BE2C (cell line): Measurements from ENCODE around the gene NHSL2.

ENCODE experiments used
- DNase-seq: peaks from one replicate; pipeline ENCODE4 v3.0.0-alpha.2; 2020
- H3K27me3 ChIP-seq: fragments of 250-450 bp; sonication (Bioruptor Pico); 2 replicates; pipeline ENCODE4 v1.5.1; 2020; ENCODE audit warnings: mild to moderate bottlenecking
- H3K36me3 ChIP-seq: fragments of 250-450 bp; sonication (Bioruptor Pico); 2 replicates; pipeline ENCODE4 v1.5.1; 2020; ENCODE audit warnings: mild to moderate bottlenecking
- H3K4me1 ChIP-seq: fragments of 250-450 bp; sonication (Bioruptor Pico); 2 replicates; pipeline ENCODE4 v1.5.1; 2020
- H3K4me3 ChIP-seq: 2 replicates; pipeline ENCODE4 v1.5.1; 2011; ENCODE audit warnings: low read depth, low read length
- H3K9me3 ChIP-seq: fragments of 250-450 bp; sonication (Bioruptor Pico); 2 replicates; pipeline ENCODE4 v1.5.1; 2020
- CTCF ChIP-seq: IDR thresholded peaks from 2 replicates; pipeline ENCODE4 v1.5.1; 2012; ENCODE audit warnings: mild to moderate bottlenecking, low read depth, low read length

NHSL2 gene

DNA sequence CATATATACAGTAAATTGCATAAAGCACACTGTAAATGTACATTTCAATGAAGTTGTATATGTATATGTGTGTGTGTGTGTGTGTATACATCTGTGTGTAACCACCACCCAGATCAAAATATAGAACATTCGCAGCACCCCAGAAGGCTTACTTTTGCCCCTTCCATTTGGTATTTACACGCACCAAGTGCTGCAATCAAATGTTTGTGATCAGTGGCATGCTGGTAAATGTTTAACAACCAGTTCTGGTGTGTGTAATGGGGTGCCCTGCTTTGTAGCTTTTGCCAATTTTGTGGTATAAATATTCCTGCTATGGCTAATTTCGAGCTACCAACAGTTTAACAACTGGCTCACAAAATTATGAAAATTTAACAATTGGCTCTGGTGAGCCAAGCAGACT lies 119.8 kb downstream of the NHSL2 start:
- Histone ChIP-seq H3K4me3 (no peak overlapping the region), H3K36me3 (no peaks in the 10 kb centered on the region), H3K27me3 (no peaks in the 10 kb centered on the region), H3K9me3 (no peaks in the 10 kb centered on the region), H3K4me1 (peaks cover 15% of the 10 kb centered on the region)
- no peak for DNase-seq
- no peak for TF ChIP-seq CTCF

DNA sequence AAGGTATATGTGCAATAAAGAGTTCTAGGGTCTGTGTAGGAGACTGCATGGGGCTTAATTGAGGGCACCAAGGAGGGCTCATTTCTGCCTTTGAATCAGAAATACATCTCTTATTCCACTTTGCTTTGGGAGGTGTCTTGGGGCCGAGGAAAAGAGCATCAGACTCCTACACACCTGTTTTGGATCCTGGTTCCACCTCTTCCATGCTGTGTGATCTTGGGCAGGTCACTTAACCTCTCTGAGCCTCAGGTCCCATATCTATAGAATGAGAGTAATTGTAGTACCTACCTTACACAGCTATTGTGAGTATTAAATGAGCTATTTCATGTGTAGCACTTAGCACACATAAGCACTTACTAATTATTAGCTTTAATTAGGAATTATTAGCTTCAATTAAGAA lies 120.5 kb downstream of the NHSL2 start:
- Histone ChIP-seq H3K27me3 (no peaks in the 10 kb centered on the region), H3K4me1 (peaks cover 15% of the 10 kb centered on the region)

DNA sequence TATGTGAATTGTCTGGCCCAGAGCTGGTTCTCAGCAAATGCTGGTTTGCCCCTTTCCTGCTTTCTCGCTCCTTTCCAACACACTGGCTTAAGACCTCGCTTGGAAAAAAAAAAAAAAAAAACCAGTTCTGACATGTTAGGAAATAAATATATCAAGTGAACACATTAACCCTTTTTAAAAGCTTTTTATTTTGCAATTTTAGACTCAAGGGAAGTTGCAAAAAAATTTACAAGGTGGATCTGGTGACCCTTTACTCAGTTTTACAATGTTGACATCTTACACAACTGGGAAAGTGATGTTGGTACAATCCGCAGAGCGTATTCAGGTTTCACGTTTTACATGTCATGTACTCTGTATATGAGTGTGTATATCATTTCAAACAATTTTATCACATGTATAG lies 121.0 kb downstream of the NHSL2 start:
- Histone ChIP-seq H3K4me1 (peaks cover 15% of the 10 kb centered on the region), H3K36me3 (no peaks in the 10 kb centered on the region), H3K9me3 (no peaks in the 10 kb centered on the region), H3K27me3 (no peaks in the 10 kb centered on the region), H3K4me3 (no peak overlapping the region)
- no peak for TF ChIP-seq CTCF
- DNase-seq = no peak

More for the DNA sequence above, 120.5 kb downstream of the NHSL2 start:
- H3K4me3 ChIP-seq = no peak overlapping the region
- no peaks in the 10 kb centered on the region for H3K9me3 ChIP-seq
- H3K36me3 ChIP-seq = no peaks in the 10 kb centered on the region
- no peak for TF ChIP-seq CTCF
- no peak for DNase-seq

DNA sequence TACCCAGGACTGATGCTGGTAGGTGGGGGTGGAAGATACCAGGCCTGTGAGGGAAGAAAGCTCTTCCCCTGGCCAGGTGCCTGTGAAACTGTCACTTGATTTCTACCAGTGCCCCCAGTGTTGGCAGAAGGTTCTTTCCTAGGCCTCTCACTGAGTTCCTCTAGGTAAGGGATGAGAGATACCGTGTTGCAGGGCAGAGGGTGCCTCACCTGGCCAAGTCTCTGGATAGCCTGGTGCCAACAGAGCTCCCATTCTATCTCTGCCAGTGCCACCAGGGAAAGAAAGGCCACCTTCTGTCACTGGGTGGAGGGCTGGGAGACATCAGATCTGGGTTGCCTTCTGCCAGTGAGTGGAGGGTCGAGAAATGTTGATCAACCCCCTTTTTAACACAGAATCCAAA lies 127.0 kb downstream of the NHSL2 start:
- no peaks in the 10 kb centered on the region for H3K27me3 ChIP-seq
- no peaks in the 10 kb centered on the region for H3K9me3 ChIP-seq
- H3K4me1 ChIP-seq = peaks cover 14% of the 10 kb centered on the region
- no peak overlapping the region for H3K4me3 ChIP-seq
- H3K36me3 ChIP-seq = no peaks in the 10 kb centered on the region
- TF ChIP-seq CTCF = no peak
- DNase-seq = no peak

DNA sequence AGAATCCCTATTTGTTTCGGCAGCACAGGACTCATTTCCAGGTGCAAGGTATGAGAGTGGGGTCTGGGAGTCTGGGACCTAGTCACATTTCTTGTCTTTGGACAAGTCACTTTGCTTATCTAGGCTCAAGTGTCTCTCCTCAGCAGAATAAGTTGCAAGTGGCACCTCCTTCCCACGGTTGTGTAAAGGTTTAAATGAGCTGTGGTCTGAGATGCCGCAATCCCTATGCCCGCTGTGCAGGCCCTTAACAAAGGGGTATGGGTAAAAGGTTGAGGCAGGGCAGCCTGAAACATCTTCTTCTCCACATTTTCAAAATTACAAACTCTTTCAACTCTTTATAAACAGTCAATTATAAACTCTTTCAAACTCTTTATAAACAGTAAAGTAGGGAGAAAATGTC lies 127.4 kb downstream of the NHSL2 start:
- peaks cover 14% of the 10 kb centered on the region for H3K4me1 ChIP-seq
- TF ChIP-seq CTCF = no peak
- no peaks in the 10 kb centered on the region for H3K9me3 ChIP-seq
- H3K36me3 ChIP-seq = no peaks in the 10 kb centered on the region
- no peak overlapping the region for H3K4me3 ChIP-seq
- no peak for DNase-seq
- no peaks in the 10 kb centered on the region for H3K27me3 ChIP-seq

- H3K4me1 ChIP-seq = peaks cover 14% of the 10 kb centered on the region
- no peak overlapping the region for H3K4me3 ChIP-seq
- no peak for DNase-seq
- TF ChIP-seq CTCF = no peak
- H3K9me3 ChIP-seq = no peaks in the 10 kb centered on the region
- no peaks in the 10 kb centered on the region for H3K36me3 ChIP-seq
- H3K27me3 ChIP-seq = no peaks in the 10 kb centered on the region
These were observed 128.2 kb downstream of the NHSL2 start for GRCh38 chrX:72038868-72039267.
